ENCODE results near the gene FZD10. TPM values are rescaled to one million over a fixed set of nuclear protein-coding genes. Genes with fewer than 3 reads are reported as not detected.

The FZD10 gene
- total RNA-seq, 1 experiment from 2014 or later = not detected

DNA sequence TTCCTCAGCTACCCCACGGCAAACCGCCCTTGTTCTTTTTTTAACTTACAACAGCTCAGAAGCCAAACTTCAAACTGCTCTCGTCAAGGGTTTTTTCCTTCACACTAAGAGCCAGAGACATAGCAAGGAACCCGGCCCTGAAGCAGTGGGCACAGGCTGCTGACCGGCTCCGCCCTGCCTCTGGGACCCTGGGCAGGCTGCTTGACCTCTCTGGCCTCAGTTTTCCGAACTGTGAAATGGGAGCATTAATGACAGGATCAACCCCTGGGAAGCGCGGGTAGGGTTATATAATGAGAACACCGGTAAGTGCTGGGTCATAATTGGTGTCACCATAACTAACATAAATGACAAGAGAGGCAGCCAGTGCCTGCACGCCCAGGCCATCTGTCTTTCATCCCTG, 21.2 kb upstream of the FZD10 start:
- CTCF ChIA-PET = no interaction called here

GRCh38 chr12:130141901-130142683, 20.2 kb upstream of the FZD10 start:
- intact Hi-C loops (cut with micrococcal nuclease; ENCODE audit: unreplicated experiment) = no loop called here

More for the DNA sequence above, 21.2 kb upstream of the FZD10 start:
- Histone ChIP-seq H3K4me1 (ENCODE audit: control insufficient read depth, insufficient read depth, low read length) (no peaks in the 10 kb centered on the region), H3K4me3 (ENCODE audit: low read depth in 2 of 2, low read length in 2 of 2) (no peak overlapping the region), H3K9me3 (ENCODE audit: control insufficient read depth, insufficient read depth, low read depth, low read length) (no peaks in the 10 kb centered on the region), H3K36me3 (ENCODE audit: control insufficient read depth, insufficient read depth, low read length) (no peaks in the 10 kb centered on the region), H3K27me3 (ENCODE audit: control insufficient read depth, insufficient read depth, low read length) (no peaks in the 10 kb centered on the region), H3K27ac (ENCODE audit: low read length) (no peak overlapping the region)
- no peak for TF ChIP-seq TCF7L2 (IDR thresholded peaks at IDR 0.05; ENCODE audit: low read depth, low read length)
- no peak for TF ChIP-seq SIN3A (IDR thresholded peaks at IDR 0.05; ENCODE audit: borderline replicate concordance, insufficient read depth, low read depth, low read length)
- TF ChIP-seq, protein P1, sequence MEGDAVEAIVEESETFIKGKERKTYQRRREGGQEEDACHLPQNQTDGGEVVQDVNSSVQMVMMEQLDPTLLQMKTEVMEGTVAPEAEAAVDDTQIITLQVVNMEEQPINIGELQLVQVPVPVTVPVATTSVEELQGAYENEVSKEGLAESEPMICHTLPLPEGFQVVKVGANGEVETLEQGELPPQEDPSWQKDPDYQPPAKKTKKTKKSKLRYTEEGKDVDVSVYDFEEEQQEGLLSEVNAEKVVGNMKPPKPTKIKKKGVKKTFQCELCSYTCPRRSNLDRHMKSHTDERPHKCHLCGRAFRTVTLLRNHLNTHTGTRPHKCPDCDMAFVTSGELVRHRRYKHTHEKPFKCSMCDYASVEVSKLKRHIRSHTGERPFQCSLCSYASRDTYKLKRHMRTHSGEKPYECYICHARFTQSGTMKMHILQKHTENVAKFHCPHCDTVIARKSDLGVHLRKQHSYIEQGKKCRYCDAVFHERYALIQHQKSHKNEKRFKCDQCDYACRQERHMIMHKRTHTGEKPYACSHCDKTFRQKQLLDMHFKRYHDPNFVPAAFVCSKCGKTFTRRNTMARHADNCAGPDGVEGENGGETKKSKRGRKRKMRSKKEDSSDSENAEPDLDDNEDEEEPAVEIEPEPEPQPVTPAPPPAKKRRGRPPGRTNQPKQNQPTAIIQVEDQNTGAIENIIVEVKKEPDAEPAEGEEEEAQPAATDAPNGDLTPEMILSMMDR (IDR thresholded peaks at IDR 0.05) = no peak
- TF ChIP-seq, protein P2, sequence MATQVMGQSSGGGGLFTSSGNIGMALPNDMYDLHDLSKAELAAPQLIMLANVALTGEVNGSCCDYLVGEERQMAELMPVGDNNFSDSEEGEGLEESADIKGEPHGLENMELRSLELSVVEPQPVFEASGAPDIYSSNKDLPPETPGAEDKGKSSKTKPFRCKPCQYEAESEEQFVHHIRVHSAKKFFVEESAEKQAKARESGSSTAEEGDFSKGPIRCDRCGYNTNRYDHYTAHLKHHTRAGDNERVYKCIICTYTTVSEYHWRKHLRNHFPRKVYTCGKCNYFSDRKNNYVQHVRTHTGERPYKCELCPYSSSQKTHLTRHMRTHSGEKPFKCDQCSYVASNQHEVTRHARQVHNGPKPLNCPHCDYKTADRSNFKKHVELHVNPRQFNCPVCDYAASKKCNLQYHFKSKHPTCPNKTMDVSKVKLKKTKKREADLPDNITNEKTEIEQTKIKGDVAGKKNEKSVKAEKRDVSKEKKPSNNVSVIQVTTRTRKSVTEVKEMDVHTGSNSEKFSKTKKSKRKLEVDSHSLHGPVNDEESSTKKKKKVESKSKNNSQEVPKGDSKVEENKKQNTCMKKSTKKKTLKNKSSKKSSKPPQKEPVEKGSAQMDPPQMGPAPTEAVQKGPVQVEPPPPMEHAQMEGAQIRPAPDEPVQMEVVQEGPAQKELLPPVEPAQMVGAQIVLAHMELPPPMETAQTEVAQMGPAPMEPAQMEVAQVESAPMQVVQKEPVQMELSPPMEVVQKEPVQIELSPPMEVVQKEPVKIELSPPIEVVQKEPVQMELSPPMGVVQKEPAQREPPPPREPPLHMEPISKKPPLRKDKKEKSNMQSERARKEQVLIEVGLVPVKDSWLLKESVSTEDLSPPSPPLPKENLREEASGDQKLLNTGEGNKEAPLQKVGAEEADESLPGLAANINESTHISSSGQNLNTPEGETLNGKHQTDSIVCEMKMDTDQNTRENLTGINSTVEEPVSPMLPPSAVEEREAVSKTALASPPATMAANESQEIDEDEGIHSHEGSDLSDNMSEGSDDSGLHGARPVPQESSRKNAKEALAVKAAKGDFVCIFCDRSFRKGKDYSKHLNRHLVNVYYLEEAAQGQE (IDR thresholded peaks at IDR 0.05; ENCODE audit: insufficient read depth in 1 of 2, low read depth in 2 of 2, low read length in 1 of 2) = no peak
- no peak for TF ChIP-seq POLR2AphosphoS5 (IDR thresholded peaks at IDR 0.05; ENCODE audit: low read depth, low read length)
- intact Hi-C loops (cut with micrococcal nuclease; ENCODE audit: unreplicated experiment) = no loop called here
- in situ Hi-C loops (cut with HindIII; ENCODE audit: low pct_unique_long_range_greater_than_20kb, low sequenced_read_pairs) = no loop called here
- no TSS peak for BruUV-seq (replicated peaks)
- DNase-seq (ENCODE audit: low read depth, low spot score) (no peak), ATAC-seq (no peak)
- POLR2A ChIA-PET = no interaction called here

More at GRCh38 chr12:130141901-130142683, 20.2 kb upstream of the FZD10 start:
- CTCF ChIA-PET = no interaction called here
- no peaks in the 10 kb centered on the region for H3K9me3 ChIP-seq (ENCODE audit: control insufficient read depth, insufficient read depth, low read depth, low read length)
- no peak overlapping the region for H3K27ac ChIP-seq (ENCODE audit: low read length)
- H3K36me3 ChIP-seq (ENCODE audit: control insufficient read depth, insufficient read depth, low read length) = no peaks in the 10 kb centered on the region
- TF ChIP-seq SIN3A (IDR thresholded peaks at IDR 0.05; ENCODE audit: borderline replicate concordance, insufficient read depth, low read depth, low read length) (no peak), TCF7L2 (IDR thresholded peaks at IDR 0.05; ENCODE audit: low read depth, low read length) (no peak), POLR2AphosphoS5 (IDR thresholded peaks at IDR 0.05; ENCODE audit: low read depth, low read length) (no peak)
- TF ChIP-seq, protein P2 (IDR thresholded peaks at IDR 0.05; ENCODE audit: insufficient read depth in 1 of 2, low read depth in 2 of 2, low read length in 1 of 2) = no peak
- TF ChIP-seq, protein P1 (IDR thresholded peaks at IDR 0.05) = no peak
- DNase-seq (ENCODE audit: low read depth, low spot score) (no peak), ATAC-seq (no peak)
- in situ Hi-C loops (cut with HindIII; ENCODE audit: low pct_unique_long_range_greater_than_20kb, low sequenced_read_pairs) = no loop called here
- POLR2A ChIA-PET = no interaction called here
- BruUV-seq (replicated peaks) = no TSS peak
- no peak overlapping the region for H3K4me3 ChIP-seq (ENCODE audit: low read depth in 2 of 2, low read length in 2 of 2)
- no peaks in the 10 kb centered on the region for H3K4me1 ChIP-seq (ENCODE audit: control insufficient read depth, insufficient read depth, low read length)
- no peaks in the 10 kb centered on the region for H3K27me3 ChIP-seq (ENCODE audit: control insufficient read depth, insufficient read depth, low read length)
